IMR-90 (cell line): Measurements from ENCODE around the gene VMAC. TPM values are rescaled to one million over a fixed set of nuclear protein-coding genes. Genes with fewer than 3 reads are reported as not detected.

Source experiments
- ATAC-seq: fragments of 200-7000 bp; cut with Tn5 transposase; 2 replicates; pipeline ENCODE4 v1.9.1; 2020; ENCODE audit warnings: low read depth, mild to moderate bottlenecking, moderate library complexity
- BruUV-seq: library from RNA; stranded (reverse); fragments of 400-500 nt; replicated peaks from 2 replicates; lab custom pipeline; 2021; lab: Mats Ljungman, UMichigan
- CTCF ChIA-PET: fragments of 300-600 bp; formaldehyde crosslinking; extraction: SDS; loops from one replicate; lab custom pipeline; 2021; ENCODE audit warnings: antibody characterized with exemption; lab: Yijun Ruan, JAX
- POLR2A ChIA-PET: fragments of 300-600 bp; sonication (Branson Sonifier 250); formaldehyde crosslinking; loops from one replicate; lab custom pipeline; 2022; ENCODE audit warnings: antibody characterized with exemption; ENCODE audit not compliant: unreplicated experiment; lab: Charles Lee
- DNase-seq: peaks from one replicate; pipeline ENCODE4 v3.0.0; 2013
- H2AFZ ChIP-seq: replicated peaks from 2 replicates; pipeline ENCODE3; 2013; ENCODE audit warnings: low read length, mild to moderate bottlenecking; ENCODE audit not compliant: poor library complexity
- H2AK5ac ChIP-seq: 2 replicates; pipeline ENCODE4 v1.6.1; 2013; ENCODE audit warnings: low read depth, low read length, inconsistent platforms
- H2AK9ac ChIP-seq: replicated peaks from 2 replicates; pipeline ENCODE3; 2013; ENCODE audit warnings: mild to moderate bottlenecking, low read depth, low read length, moderate library complexity; ENCODE audit not compliant: poor library complexity
- H2BK120ac ChIP-seq: 2 replicates; pipeline ENCODE4 v1.6.1; 2013; ENCODE audit warnings: low read depth, low read length, inconsistent platforms
- H2BK15ac ChIP-seq: 3 replicates; pipeline ENCODE4 v1.6.1; 2013; ENCODE audit warnings: low read depth, low read length, inconsistent platforms
- H2BK20ac ChIP-seq: 2 replicates; pipeline ENCODE4 v1.6.1; 2013; ENCODE audit warnings: low read depth, mild to moderate bottlenecking, inconsistent platforms, low read length, moderate library complexity
- H2BK5ac ChIP-seq: 2 replicates; pipeline ENCODE4 v1.6.1; 2013; ENCODE audit warnings: mild to moderate bottlenecking, low read depth, low read length, inconsistent platforms; ENCODE audit not compliant: poor library complexity, severe bottlenecking
- H3K14ac ChIP-seq: replicated peaks from 2 replicates; pipeline ENCODE4 v1.6.1; 2013; ENCODE audit warnings: low read depth, low read length, inconsistent platforms
- H3K18ac ChIP-seq: 2 replicates; pipeline ENCODE4 v1.6.1; 2013; ENCODE audit warnings: low read depth, low read length, control low read depth
- H3K23ac ChIP-seq: 2 replicates; pipeline ENCODE4 v1.6.1; 2013; ENCODE audit warnings: low read depth, low read length, inconsistent platforms
- H3K27ac ChIP-seq: 2 replicates; pipeline ENCODE4 v1.5.1; 2013; ENCODE audit warnings: mild to moderate bottlenecking, control low read depth, low read length; ENCODE audit not compliant: insufficient read depth
- H3K27me3 ChIP-seq: 2 replicates; pipeline ENCODE4 v1.6.1; 2013; ENCODE audit warnings: low read length; ENCODE audit not compliant: control insufficient read depth, insufficient read depth
- H3K36me3 ChIP-seq: 2 replicates; pipeline ENCODE4 v1.6.1; 2013; ENCODE audit warnings: low read length, mixed read lengths; ENCODE audit not compliant: control insufficient read depth, insufficient read depth
- H3K4ac ChIP-seq: 2 replicates; pipeline ENCODE4 v1.6.1; 2013; ENCODE audit warnings: low read depth, low read length, inconsistent platforms
- H3K4me1 ChIP-seq: 2 replicates; pipeline ENCODE4 v1.6.1; 2013; ENCODE audit warnings: low read length, mixed read lengths; ENCODE audit not compliant: control insufficient read depth, insufficient read depth
- H3K4me2 ChIP-seq: 2 replicates; pipeline ENCODE4 v1.6.1; 2013; ENCODE audit warnings: low read depth, mild to moderate bottlenecking, control low read depth, low read length, moderate library complexity
- H3K4me3 ChIP-seq: 2 replicates; pipeline ENCODE4 v1.5.1; 2013; ENCODE audit warnings: low read depth, mild to moderate bottlenecking, control low read depth, low read length, moderate library complexity; ENCODE audit not compliant: insufficient read depth
- H3K56ac ChIP-seq: 2 replicates; pipeline ENCODE4 v1.6.1; 2013; ENCODE audit warnings: low read length, inconsistent platforms; ENCODE audit not compliant: insufficient read depth; ENCODE audit errors: extremely low read depth
- H3K79me1 ChIP-seq, 2 experiments: 2 replicates each; pipeline ENCODE4 v1.6.1; 2013; ENCODE audit warnings: low read length in 2 of 2, inconsistent platforms in 1 of 2, low read depth in 1 of 2
- H3K9ac ChIP-seq: 2 replicates; pipeline ENCODE4 v1.6.1; 2013; ENCODE audit warnings: low read depth, low read length, control low read depth
- H3K9me1 ChIP-seq: 2 replicates; pipeline ENCODE4 v1.6.1; 2013; ENCODE audit warnings: low read length, inconsistent platforms; ENCODE audit not compliant: insufficient read depth
- H3K9me3 ChIP-seq: 2 replicates; pipeline ENCODE4 v1.6.1; 2013; ENCODE audit warnings: low read length; ENCODE audit not compliant: control insufficient read depth, insufficient read depth
- H4K20me1 ChIP-seq: 2 replicates; pipeline ENCODE4 v1.6.1; 2013; ENCODE audit warnings: low read length, inconsistent platforms; ENCODE audit not compliant: insufficient read depth
- H4K5ac ChIP-seq: 2 replicates; pipeline ENCODE4 v1.6.1; 2013; ENCODE audit warnings: mild to moderate bottlenecking, low read depth, low read length, control low read depth
- H4K8ac ChIP-seq, 2 experiments: 2 replicates each; pipeline ENCODE4 v1.6.1; 2013; ENCODE audit warnings: low read depth in 2 of 2, low read length in 2 of 2, control low read depth in 1 of 2, inconsistent platforms in 1 of 2
- H4K91ac ChIP-seq: 2 replicates; pipeline ENCODE4 v1.6.1; 2013; ENCODE audit warnings: low read depth, low read length, inconsistent platforms; ENCODE audit not compliant: insufficient read depth
- BHLHE40 ChIP-seq: fragments of 150-350 bp; IDR thresholded peaks from 2 replicates; pipeline ENCODE4 v1.6.1; 2016; ENCODE audit warnings: mild to moderate bottlenecking, low read depth, low read length
- CEBPB ChIP-seq: IDR thresholded peaks from 2 replicates; pipeline ENCODE4 v1.6.1; 2012; ENCODE audit warnings: low read depth, low read length, improper control_type of control experiment
- CHD1 ChIP-seq: IDR thresholded peaks from 2 replicates; pipeline ENCODE4 v1.6.1; 2012; ENCODE audit warnings: low read depth, low read length, improper control_type of control experiment
- ELK1 ChIP-seq: fragments of 150-350 bp; IDR thresholded peaks from 2 replicates; pipeline ENCODE4 v1.6.1; 2016; ENCODE audit warnings: low read depth, mild to moderate bottlenecking, low read length, moderate library complexity, borderline replicate concordance
- FOS ChIP-seq: fragments of 150-350 bp; IDR thresholded peaks from 2 replicates; pipeline ENCODE4 v1.6.1; 2016; ENCODE audit warnings: low read depth, low read length
- MAFK ChIP-seq: IDR thresholded peaks from 2 replicates; pipeline ENCODE4 v1.6.1; 2012; ENCODE audit warnings: low read depth, low read length, improper control_type of control experiment
- MAZ ChIP-seq: IDR thresholded peaks from 2 replicates; pipeline ENCODE4 v1.6.1; 2012; ENCODE audit warnings: low read depth, mild to moderate bottlenecking, low read length, improper control_type of control experiment, moderate library complexity, borderline replicate concordance
- MXI1 ChIP-seq: IDR thresholded peaks from 2 replicates; pipeline ENCODE4 v1.6.1; 2012; ENCODE audit warnings: low read depth, mild to moderate bottlenecking, low read length, moderate library complexity, borderline replicate concordance
- NFE2L2 ChIP-seq: fragments of 150-350 bp; IDR thresholded peaks from 2 replicates; pipeline ENCODE4 v1.6.1; 2016; ENCODE audit warnings: low read depth, mild to moderate bottlenecking, low read length
- POLR2A ChIP-seq: IDR thresholded peaks from 2 replicates; pipeline ENCODE4 v1.6.1; 2012; ENCODE audit warnings: mild to moderate bottlenecking, low read depth, low read length
- RAD21 ChIP-seq: IDR thresholded peaks from 2 replicates; pipeline ENCODE4 v1.6.1; 2012; ENCODE audit warnings: low read length, improper control_type of control experiment
- RCOR1 ChIP-seq: IDR thresholded peaks from 2 replicates; pipeline ENCODE4 v1.6.1; 2012; ENCODE audit warnings: mild to moderate bottlenecking, low read length, improper control_type of control experiment; ENCODE audit not compliant: insufficient replicate concordance
- RFX5 ChIP-seq: IDR thresholded peaks from 2 replicates; pipeline ENCODE4 v1.8.0; 2012; ENCODE audit warnings: low read depth, mild to moderate bottlenecking, low read length, moderate library complexity
- SMC3 ChIP-seq: fragments of 150-350 bp; IDR thresholded peaks from 2 replicates; pipeline ENCODE4 v1.6.1; 2016; ENCODE audit warnings: low read depth, mild to moderate bottlenecking, antibody characterized with exemption, low read length, moderate library complexity
- WGBS, 2 experiments: methylation state at CpG; one replicate each; pipeline versions ENCODE4 v1.1.5 to v1.1.7; 2013; ENCODE audit warnings: missing lambda C conversion rate in 2 of 2; ENCODE audit not compliant: insufficient read length in 1 of 2; ENCODE audit errors: extremely low coverage in 2 of 2; 5-methylcytosine and 5-hydroxymethylcytosine counted together
- dilution Hi-C: fragments of 300-500 bp; cut with HindIII; formaldehyde crosslinking; loops from one replicate; pipeline ENCODE4 v1.14.3; 2018; ENCODE audit warnings: low sequenced_read_pairs; ENCODE audit not compliant: unreplicated experiment
- in situ Hi-C: fragments of 300-500 bp; cut with MboI; formaldehyde crosslinking; loops from 3 replicates; pipeline ENCODE4 v1.14.3; 2019; ENCODE audit warnings: low sequenced_read_pairs, inconsistent platforms, mixed read lengths
- intact Hi-C: fragments of 100-400 bp; cut with micrococcal nuclease; formaldehyde crosslinking; loops from 2 replicates; pipeline ENCODE4 v1.10.0; 2022
- polyA plus RNA-seq, 3 experiments: library from polyadenylated mRNA; depleted of rRNA; stranded (reverse); fragments of >200 nt; gene quantifications; 2 replicates each; pipeline ENCODE4 v1.2.3, GENCODE V29; 2012; ENCODE audit warnings: low replicate concordance in 1 of 3
- total RNA-seq: library from RNA; depleted of rRNA; stranded (reverse); fragments of >200 nt; gene quantifications from 2 replicates; pipeline ENCODE4 v1.2.3, GENCODE V29; 2012
- TF ChIP-seq, protein P1 (sequence below): conservative IDR thresholded peaks from 2 replicates; pipeline ENCODE4 v1.5.1; 2012; ENCODE audit warnings: mild to moderate bottlenecking, low read depth, low read length, improper control_type of control experiment
- TF ChIP-seq, protein P2 (sequence below): fragments of 150-350 bp; IDR thresholded peaks from 2 replicates; pipeline ENCODE4 v1.6.1; 2017; ENCODE audit warnings: mild to moderate bottlenecking, antibody characterized with exemption, low read length, low read depth

Gene VMAC
- total and polyA plus RNA-seq, 2 of the 4 experiments (the other 2 are of a cell fraction) = 1.4 to 3.1 TPM

DNA sequence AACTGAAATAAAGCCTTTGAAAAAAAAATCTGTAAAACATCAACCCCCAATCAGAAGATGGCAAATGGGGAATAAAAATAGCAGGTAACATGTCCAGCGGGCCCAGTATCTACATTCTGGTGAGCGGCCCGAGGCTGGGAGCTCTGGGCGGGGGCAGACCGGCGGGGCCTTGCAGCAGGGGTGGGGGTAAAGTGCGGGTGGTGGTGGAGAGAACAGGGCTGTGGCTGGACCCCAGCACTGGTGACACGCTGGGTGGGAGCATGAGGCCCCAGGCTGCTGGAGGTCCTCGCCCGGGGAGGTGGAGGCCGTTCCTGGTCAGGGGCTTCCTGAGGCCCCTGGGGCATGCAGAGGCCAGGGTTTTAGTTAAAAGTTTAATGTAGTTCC, 11.1 kb downstream of the VMAC start:
- no peak overlapping the region for H3K18ac ChIP-seq
- no peak overlapping the region for H4K8ac ChIP-seq
- peaks cover 11% of the 10 kb centered on the region for H3K4me1 ChIP-seq
- H3K27me3 ChIP-seq = no peaks in the 10 kb centered on the region
- H3K36me3 ChIP-seq = peaks cover 56% of the 10 kb centered on the region
- no peak overlapping the region for H2AK9ac ChIP-seq
- no peak overlapping the region for H2AK5ac ChIP-seq
- no peak for DNase-seq
- H4K20me1 ChIP-seq = peaks cover 4% of the 10 kb centered on the region; the same call in 1 of the 2 replicates
- no peak overlapping the region for H2BK5ac ChIP-seq
- no TSS peak for BruUV-seq
- in situ Hi-C loops (no loop called here), intact Hi-C loops (no loop called here), dilution Hi-C loops (no loop called here)
- no peak overlapping the region for H2AFZ ChIP-seq
- H3K4ac ChIP-seq = no peak overlapping the region
- H2BK15ac ChIP-seq = no peak overlapping the region
- no peak overlapping the region for H3K9ac ChIP-seq
- H3K23ac ChIP-seq = no peak overlapping the region
- ATAC-seq = no peak
- H3K27ac ChIP-seq = no peak overlapping the region
- H2BK120ac ChIP-seq = no peak overlapping the region
- 0 out of 4 replicates have a peak, but pooled peaks cover 0 to 4% of the 10 kb centered on the region in 2 experiments for H3K79me1 ChIP-seq
- no peak overlapping the region for H4K91ac ChIP-seq
- no peak overlapping the region for H3K4me2 ChIP-seq
- H3K4me3 ChIP-seq = no peak overlapping the region
- ChIA-PET POLR2A (no interaction called here), CTCF (no interaction called here)
- no peaks in the 10 kb centered on the region for H3K9me1 ChIP-seq
- TF ChIP-seq POLR2A (no peak), RFX5 (no peak), MXI1 (no peak), MAZ (no peak), RCOR1 (no peak), ELK1 (no peak), FOS (no peak), NFE2L2 (no peak), SMC3 (no peak), CHD1 (no peak), BHLHE40 (no peak), MAFK (no peak), CEBPB (no peak), RAD21 (no peak)
- TF ChIP-seq, protein P1, sequence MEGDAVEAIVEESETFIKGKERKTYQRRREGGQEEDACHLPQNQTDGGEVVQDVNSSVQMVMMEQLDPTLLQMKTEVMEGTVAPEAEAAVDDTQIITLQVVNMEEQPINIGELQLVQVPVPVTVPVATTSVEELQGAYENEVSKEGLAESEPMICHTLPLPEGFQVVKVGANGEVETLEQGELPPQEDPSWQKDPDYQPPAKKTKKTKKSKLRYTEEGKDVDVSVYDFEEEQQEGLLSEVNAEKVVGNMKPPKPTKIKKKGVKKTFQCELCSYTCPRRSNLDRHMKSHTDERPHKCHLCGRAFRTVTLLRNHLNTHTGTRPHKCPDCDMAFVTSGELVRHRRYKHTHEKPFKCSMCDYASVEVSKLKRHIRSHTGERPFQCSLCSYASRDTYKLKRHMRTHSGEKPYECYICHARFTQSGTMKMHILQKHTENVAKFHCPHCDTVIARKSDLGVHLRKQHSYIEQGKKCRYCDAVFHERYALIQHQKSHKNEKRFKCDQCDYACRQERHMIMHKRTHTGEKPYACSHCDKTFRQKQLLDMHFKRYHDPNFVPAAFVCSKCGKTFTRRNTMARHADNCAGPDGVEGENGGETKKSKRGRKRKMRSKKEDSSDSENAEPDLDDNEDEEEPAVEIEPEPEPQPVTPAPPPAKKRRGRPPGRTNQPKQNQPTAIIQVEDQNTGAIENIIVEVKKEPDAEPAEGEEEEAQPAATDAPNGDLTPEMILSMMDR = no peak
- TF ChIP-seq, protein P2, sequence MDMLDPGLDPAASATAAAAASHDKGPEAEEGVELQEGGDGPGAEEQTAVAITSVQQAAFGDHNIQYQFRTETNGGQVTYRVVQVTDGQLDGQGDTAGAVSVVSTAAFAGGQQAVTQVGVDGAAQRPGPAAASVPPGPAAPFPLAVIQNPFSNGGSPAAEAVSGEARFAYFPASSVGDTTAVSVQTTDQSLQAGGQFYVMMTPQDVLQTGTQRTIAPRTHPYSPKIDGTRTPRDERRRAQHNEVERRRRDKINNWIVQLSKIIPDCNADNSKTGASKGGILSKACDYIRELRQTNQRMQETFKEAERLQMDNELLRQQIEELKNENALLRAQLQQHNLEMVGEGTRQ = no peak
- no peak overlapping the region for H3K14ac ChIP-seq
- no peak overlapping the region for H4K5ac ChIP-seq
- no peak overlapping the region for H3K56ac ChIP-seq
- no peak overlapping the region for H2BK20ac ChIP-seq
- no peaks in the 10 kb centered on the region for H3K9me3 ChIP-seq
- WGBS, 2 experiments = no CpG with 5 or more reads among the region's 11 CpGs
